Panc1 (cell line): Measurements from ENCODE around the gene BRAT1.

Experiments used
- CTCF ChIP-seq: fragments of 450-650 bp; IDR thresholded peaks from 2 replicates; pipeline ENCODE4 v1.5.1; 2017; ENCODE audit warnings: mild to moderate bottlenecking
- POLR2AphosphoS5 ChIP-seq: IDR thresholded peaks from 2 replicates; pipeline ENCODE4 v1.6.1; 2012; ENCODE audit warnings: mild to moderate bottlenecking, low read depth, low read length, moderate library complexity
- SIN3A ChIP-seq: IDR thresholded peaks from 2 replicates; pipeline ENCODE4 v1.6.1; 2012; ENCODE audit warnings: low read depth, mild to moderate bottlenecking, low read length, moderate library complexity, borderline replicate concordance; ENCODE audit not compliant: insufficient read depth

GRCh38 chr7:2539031-2539911 lies 16.1 kb downstream of the BRAT1 start:
- TF ChIP-seq POLR2AphosphoS5 (no peak), CTCF (no peak), SIN3A (no peak)
